ENCODE data around the gene TFDP2. TPM values are rescaled to one million over a fixed set of nuclear protein-coding genes. Genes with fewer than 3 reads are reported as not detected.
A peak's percentile ranks its signal among the peaks of the same experiment; 100 is the strongest.

Gene TFDP2
- total and polyA plus RNA-seq, 9 of the 15 experiments (the other 6 are each of a cell fraction or from before 2014, with no cell fraction given), result 95.6 to 179 (median 126) TPM

GRCh38 chr3:142022381-142022780 lies 127.0 kb downstream of the TFDP2 start (continued):
- TF ChIP-seq, protein P1, sequence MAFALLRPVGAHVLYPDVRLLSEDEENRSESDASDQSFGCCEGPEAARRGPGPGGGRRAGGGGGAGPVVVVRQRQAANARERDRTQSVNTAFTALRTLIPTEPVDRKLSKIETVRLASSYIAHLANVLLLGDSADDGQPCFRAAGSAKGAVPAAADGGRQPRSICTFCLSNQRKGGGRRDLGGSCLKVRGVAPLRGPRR (CRISPR knock-in tag; IDR thresholded peaks at IDR 0.05), result no peak
- no peak for TF ChIP-seq ZNF507 (tag; conservative IDR thresholded peaks at IDR 0.05)
- peak; percentile 22; the same call in 1 of the 2 replicates for TF ChIP-seq EGR1 (conservative IDR thresholded peaks at IDR 0.05)
- TF ChIP-seq SPI1 (IDR thresholded peaks at IDR 0.05; ENCODE audit: borderline replicate concordance, low read depth, low read length), result no peak
- peak; percentile 71 to 87; a peak in 2 of 4 replicates for TF ChIP-seq MLLT1 (IDR thresholded peaks at IDR 0.05)
- TF ChIP-seq, protein P2, sequence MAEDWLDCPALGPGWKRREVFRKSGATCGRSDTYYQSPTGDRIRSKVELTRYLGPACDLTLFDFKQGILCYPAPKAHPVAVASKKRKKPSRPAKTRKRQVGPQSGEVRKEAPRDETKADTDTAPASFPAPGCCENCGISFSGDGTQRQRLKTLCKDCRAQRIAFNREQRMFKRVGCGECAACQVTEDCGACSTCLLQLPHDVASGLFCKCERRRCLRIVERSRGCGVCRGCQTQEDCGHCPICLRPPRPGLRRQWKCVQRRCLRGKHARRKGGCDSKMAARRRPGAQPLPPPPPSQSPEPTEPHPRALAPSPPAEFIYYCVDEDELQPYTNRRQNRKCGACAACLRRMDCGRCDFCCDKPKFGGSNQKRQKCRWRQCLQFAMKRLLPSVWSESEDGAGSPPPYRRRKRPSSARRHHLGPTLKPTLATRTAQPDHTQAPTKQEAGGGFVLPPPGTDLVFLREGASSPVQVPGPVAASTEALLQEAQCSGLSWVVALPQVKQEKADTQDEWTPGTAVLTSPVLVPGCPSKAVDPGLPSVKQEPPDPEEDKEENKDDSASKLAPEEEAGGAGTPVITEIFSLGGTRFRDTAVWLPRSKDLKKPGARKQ (CRISPR knock-in tag; IDR thresholded peaks at IDR 0.05), result no peak
- peak; percentile 90 for TF ChIP-seq MECOM (CRISPR knock-in tag; IDR thresholded peaks at IDR 0.05)
- TF ChIP-seq, protein P3, sequence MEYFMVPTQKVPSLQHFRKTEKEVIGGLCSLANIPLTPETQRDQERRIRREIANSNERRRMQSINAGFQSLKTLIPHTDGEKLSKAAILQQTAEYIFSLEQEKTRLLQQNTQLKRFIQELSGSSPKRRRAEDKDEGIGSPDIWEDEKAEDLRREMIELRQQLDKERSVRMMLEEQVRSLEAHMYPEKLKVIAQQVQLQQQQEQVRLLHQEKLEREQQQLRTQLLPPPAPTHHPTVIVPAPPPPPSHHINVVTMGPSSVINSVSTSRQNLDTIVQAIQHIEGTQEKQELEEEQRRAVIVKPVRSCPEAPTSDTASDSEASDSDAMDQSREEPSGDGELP (CRISPR knock-in tag; IDR thresholded peaks at IDR 0.05; ENCODE audit: borderline replicate concordance), result peak; percentile 90
- TF ChIP-seq ZNF695 (CRISPR knock-in tag; IDR thresholded peaks at IDR 0.05), result no peak
- peak; percentile 75 for TF ChIP-seq TRIM28 (IDR thresholded peaks at IDR 0.05)
- TF ChIP-seq ETV6 (IDR thresholded peaks at IDR 0.05; ENCODE audit: borderline replicate concordance in 1 of 2, low read depth in 2 of 2, low read length in 1 of 2), result no peak
- TF ChIP-seq ETV6 (CRISPR knock-in tag; IDR thresholded peaks at IDR 0.05; ENCODE audit: borderline replicate concordance), result no peak
- no peak for TF ChIP-seq GTF2A2 (tag; IDR thresholded peaks at IDR 0.05)
- peak; percentile 98 for TF ChIP-seq ZNF766 (CRISPR knock-in tag; conservative IDR thresholded peaks at IDR 0.05)
- TF ChIP-seq ZNF639 (CRISPR knock-in tag; conservative IDR thresholded peaks at IDR 0.05 in 1 of 2, IDR thresholded peaks at IDR 0.05 in 1 of 2), result peak in 1 of 2 experiments; percentile 81; a peak in 2 of 4 replicates
- no peak for TF ChIP-seq HDGF (IDR thresholded peaks at IDR 0.05)
- no peak for TF ChIP-seq TFE3 (CRISPR knock-in tag; IDR thresholded peaks at IDR 0.05)
- no peak for TF ChIP-seq NFE2L1 (tag; IDR thresholded peaks at IDR 0.05; ENCODE audit: borderline replicate concordance, low read depth)
- TF ChIP-seq BMI1 (IDR thresholded peaks at IDR 0.05; ENCODE audit: low read length), result no peak
- TF ChIP-seq ZBTB8A (IDR thresholded peaks at IDR 0.05; ENCODE audit: partially characterized antibody), result no peak
- TF ChIP-seq NCOR1 (IDR thresholded peaks at IDR 0.05), result peak; percentile 91
- TF ChIP-seq SNIP1 (IDR thresholded peaks at IDR 0.05; ENCODE audit: low read depth), result no peak
- TF ChIP-seq ZNF584 (CRISPR knock-in tag; IDR thresholded peaks at IDR 0.05; ENCODE audit: low read depth), result peak; percentile 95

Measured in K562 (cell line).